GM18870 (cell line): ENCODE data around the gene MAP3K13.
"Not testable (repeated sequence)": the region's sequence is repeated elsewhere in the genome, so short reads cannot be mapped to it uniquely, and the experiment has no call there.

ENCODE experiments used
- ATAC-seq: cut with Tn5 transposase; IDR thresholded peaks from one replicate; pipeline ENCODE4 v1.9.1; 2021; ENCODE audit warnings: moderate library complexity; ENCODE audit not compliant: unreplicated experiment

Gene MAP3K13

DNA sequence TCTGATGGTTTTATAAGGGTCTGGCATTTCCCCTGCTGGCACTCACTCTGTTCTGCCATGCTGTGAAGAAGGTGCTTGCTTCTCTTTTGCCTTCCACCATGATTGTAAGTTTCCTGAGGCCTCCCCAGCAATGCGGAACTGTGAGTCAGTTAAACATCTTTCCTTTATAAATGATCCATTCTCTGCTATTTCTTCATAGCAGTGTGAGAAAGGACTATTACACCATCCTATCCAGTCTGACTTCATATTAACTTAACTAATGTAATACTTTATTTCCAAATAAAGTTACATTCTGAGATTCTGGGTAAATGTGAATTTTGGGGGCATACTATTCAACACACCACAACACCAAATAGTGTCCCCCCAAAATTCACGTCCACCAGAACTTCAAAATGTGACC lies 22.2 kb upstream of the MAP3K13 start:
- no peak for ATAC-seq

- no peak for ATAC-seq
Observed at GRCh38 chr3:185341616-185342458, 21.1 kb upstream of the MAP3K13 start.

- ATAC-seq = peak; percentile 75
Observed at GRCh38 chr3:185342459-185343174, 20.3 kb upstream of the MAP3K13 start.

DNA sequence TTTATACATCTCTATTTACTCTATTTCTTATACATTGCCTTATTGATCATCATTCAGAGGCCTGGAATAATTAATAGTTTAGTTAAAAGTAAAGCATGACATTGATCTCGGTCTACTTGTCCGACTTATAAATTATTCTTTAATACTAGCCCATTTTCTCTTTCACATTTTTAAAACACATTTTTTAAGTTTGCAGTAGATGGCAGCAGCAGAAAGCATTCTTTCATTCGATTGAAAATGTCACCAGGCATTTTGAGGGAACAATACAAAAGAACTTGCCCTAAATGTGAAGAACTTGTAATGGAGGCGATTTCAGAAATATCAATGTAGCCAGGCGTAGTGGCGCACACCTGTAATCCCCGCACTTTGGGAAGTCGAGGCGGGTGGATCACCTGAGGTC lies 15.5 kb upstream of the MAP3K13 start:
- no peak for ATAC-seq

DNA sequence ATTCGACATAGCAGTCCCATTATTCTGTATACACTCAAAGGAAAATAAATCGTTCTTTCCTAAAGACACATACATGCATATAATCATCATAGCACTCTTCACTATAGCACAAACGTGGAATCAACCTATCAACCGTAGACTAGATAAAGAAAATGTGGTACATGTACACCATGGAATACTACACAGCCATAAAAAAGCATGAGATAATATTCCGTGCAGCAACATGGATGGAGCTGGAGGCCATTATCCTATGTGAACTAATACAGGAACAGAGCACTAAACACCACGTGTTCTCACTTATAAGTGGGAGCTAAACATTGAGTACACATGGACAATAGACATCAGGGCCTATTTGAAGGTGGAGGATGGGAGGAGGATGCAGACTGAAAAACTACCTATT lies 12.1 kb upstream of the MAP3K13 start:
- no peak for ATAC-seq

DNA sequence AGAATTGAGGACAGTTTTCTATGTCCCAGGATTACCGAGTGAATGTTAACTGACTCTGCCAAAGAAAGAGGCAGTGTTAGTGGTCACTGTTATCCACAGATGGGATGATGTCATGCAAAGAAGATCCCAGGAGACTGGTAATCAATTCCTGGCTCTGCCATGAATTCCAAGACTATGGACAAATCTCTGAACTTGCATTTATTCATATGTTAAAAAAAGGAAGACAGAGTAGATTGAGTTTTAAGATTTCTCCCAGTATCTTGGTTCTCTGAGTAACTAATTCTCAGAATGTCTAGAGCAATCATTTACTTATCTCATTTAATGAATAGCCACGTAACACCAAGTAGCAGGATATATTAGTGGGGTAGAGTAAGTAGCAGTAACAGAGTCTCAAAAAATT lies 11.5 kb upstream of the MAP3K13 start:
- no peak for ATAC-seq

GRCh38 chr3:185353225-185353624 lies 9.7 kb upstream of the MAP3K13 start:
- ATAC-seq = no peak

DNA sequence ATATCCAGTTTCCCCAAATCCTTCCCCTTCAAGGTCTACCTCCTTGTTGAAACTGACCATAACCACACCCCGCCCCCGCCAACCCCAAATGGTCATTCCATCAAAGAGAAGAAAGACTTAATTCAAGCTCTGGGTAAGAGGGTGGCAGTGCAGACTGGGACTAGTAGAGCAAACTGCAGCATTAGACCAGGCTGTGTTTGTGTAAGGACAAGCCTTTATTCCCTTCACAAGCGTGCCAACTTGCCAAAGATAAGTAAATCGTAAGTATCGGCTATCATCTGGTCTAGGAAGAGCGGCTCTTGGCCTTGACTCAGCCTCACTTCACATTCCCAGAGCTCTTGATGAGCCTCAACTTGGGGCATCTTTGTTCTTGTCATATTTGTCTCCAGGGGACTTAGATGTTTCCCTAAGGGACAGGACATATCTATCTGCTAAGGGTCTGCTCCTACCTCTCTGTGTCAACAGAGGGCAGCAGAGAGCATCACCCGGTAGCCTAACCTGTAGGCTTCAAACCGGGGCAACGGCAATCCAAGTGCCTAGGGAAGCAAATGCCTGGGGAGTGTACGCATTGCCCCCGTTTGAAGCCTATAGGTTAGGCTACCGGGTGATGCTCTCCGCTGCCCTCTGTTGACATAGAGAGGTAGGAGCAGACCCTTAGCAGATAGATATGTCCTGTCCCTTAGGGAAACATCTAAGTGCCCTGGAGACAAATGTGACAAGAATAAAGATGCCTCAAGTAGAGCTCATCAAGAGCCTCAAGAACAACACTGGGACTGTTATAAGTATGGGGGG lies 8.9 kb upstream of the MAP3K13 start:
- ATAC-seq = peak; percentile 91

DNA sequence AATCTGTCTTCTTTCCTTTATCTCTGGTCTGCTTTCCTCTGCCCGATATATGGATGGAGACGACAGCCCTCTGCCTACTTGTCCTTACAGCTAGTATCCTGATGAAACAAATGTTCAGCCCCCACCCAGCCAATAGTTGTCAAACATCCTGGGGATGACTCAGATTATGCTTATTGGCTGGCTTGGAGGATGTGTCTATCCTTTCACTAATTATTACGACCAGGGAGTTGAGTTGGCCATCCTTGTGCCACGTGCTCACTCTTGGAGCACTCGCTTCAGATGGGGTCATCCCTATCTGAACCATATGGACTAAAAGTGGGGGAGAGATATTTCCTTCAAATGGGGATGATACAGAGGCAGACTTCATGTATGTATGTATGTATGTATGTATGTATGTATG lies 6.4 kb upstream of the MAP3K13 start:
- ATAC-seq = no peak

- no peak for ATAC-seq
Observed at GRCh38 chr3:185361920-185362319, 1.0 kb upstream of the MAP3K13 start.

GRCh38 chr3:185363662-185364203 lies 797 bp downstream of the MAP3K13 start:
- peak; percentile 24 for ATAC-seq

DNA sequence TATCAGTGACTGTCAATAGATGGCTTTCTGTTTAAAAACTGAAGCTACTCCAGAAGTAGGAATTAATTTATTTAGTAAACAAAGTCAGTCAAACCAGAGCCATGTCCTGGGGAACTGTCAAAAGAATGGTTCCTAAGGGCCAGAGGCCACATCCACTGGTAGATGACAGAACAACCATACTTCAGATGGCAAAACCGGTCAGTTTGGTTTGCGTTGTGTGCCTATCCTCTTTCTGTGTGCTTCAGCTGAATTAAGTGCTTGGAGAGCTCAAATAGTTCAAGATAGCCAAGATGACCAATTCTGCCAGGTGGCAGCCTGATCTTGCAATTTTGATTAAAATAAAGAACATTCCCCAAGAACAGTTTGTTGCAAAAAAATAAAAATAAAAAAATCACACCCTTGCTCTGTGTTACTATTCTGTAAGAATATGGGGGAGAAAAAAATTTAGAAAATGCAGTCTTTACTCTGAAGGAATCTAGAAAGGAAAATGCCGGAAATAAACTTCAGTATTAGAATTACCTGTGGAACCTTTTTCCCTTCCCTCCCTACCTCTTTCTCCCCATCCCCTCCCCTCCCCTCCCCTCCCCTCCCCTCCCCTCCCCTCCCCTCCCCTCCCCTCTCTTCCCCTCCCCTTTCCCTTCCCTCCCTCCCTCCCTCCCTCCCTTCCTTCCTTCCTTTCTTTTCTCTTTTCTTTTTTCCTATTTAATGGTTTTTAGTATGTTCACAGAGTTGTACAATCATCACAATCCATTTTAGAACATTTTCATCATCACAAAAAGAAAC lies 2.5 kb downstream of the MAP3K13 start:
- no peak for ATAC-seq

DNA sequence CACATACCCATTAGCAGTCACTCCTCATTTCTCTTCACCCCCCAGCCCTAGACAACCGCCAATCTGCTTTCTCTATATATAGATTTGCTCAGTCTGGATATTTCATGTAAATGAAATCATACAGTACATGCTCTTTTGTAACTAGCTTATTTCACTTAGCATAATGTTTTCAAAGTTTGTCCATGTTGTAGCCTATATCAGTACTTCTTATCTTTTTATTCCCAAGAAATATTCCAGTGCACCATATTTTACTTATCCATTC lies 3.1 kb downstream of the MAP3K13 start:
- no peak for ATAC-seq

DNA sequence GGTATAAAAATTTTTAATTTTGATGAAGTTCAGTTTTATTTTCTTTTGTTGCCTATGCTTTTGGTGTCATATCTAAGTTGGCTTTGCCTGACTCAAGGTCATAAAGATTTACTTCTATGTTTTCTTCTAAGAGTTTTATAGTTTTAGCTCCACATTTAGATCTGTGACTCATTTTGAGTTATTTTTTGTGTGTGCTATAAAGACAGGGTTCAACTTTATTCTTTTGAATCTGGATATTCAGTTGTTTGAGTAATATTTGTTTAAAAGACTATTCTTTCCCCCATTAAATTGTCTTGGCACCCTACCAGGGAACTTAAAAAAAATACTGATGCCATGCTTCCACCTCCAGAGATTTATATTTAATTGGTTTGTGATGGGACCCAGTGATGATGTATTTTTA lies 4.0 kb downstream of the MAP3K13 start:
- ATAC-seq = no peak

DNA sequence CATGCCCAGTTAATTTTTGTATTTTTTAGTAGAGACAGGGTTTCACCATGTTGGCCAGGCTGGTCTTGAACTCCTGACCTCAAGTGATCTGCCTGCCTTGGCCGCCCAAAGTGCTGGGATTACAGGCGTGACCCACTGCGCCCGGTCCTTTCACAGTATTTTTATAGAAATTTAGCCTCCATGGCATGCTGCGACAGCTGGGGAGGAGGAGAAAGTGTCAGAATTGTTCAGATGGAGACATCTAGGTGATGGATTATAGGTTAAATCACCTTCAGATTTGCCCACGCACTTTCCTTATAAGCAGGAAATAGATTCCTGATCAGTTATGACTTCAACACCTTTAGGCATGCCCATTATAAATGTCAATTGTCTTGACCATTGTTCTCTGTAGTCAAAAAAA lies 7.4 kb downstream of the MAP3K13 start:
- not testable (repeated sequence) for ATAC-seq

DNA sequence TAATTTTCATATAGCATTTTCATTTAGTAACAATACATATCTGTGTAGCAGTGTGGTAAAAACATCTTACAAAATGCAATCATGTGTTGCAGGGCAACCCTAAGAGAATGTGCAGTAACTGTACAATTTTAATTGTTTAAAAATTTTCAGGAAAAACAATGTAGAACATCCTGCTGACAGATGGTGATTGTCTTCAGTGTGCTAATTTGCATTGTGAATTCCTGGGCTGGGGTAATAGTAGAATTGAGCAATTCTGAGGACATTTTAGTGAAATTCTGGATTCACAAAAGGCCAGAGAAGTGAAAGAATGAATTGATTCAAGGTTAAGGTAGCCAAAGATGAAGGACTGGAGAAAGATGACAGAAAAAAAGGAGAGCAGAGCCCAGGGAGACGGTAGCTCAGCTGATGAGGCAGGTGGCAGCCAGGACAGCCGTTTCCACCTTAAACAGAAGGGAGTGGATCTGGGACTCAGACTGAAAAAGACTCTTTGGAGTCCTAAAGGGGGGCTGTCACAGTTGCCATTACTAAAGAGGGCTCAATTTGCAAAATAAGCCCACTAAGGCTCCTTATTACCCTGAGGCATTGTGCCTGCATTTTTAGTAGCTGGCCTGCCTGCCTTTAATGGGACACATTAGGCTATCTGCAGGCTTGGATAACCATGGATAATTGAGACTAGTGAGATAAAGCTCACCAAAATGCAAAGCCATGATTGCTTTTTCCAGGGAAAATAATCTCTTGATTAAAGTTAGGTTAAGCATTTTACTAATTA lies 8.6 kb downstream of the MAP3K13 start:
- ATAC-seq = no peak

DNA sequence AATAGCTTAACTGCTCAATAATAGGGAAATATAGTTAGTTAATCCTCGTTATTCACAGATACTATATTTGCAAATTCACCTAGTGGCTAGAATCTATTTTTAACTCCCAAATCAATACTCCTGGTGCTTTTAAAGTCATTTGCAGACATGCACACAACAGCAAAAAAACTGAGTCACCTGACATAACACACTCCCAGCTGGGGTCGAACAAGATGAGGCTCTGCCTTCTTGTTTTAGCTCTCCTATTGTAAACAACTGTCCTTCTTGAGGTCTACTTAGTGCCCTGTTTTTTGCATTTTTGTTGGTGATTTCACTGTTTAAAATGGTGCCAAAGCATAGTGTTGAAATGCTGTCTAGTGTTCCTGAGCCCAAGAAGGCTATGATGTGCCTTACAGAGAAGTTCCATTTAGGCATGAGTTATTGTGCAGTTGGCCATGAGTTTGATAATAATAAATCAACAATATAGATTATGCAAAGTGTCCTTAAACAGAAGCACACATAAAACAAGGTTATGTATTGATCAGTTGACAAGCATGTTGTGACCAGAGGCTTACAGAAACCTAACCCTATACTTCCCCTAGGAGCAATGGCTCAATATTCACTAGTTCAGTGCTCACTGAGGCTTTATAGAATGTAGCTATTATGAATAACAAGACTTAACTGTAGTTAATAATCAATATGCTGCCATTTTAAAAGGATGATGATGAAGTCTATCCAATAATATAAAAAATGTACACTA lies 18.6 kb downstream of the MAP3K13 start:
- no peak for ATAC-seq

DNA sequence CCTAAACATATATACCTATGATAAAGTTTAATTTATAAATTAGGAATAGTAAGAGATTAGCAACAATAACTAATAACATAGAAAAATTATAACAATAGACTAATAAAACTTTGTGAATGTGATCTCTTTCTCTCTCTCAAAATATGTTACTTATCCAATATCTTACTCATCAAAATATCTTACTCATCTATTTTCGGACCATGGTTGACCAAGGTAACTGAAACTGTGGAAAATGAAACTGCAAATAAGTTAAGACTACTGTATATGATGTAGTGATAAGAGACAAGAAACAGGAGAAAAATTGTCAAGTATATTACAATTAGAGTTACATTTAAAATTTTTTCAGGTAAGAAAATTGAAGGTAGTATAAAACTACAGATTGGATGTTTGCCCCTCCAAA lies 19.2 kb downstream of the MAP3K13 start:
- no peak for ATAC-seq

DNA sequence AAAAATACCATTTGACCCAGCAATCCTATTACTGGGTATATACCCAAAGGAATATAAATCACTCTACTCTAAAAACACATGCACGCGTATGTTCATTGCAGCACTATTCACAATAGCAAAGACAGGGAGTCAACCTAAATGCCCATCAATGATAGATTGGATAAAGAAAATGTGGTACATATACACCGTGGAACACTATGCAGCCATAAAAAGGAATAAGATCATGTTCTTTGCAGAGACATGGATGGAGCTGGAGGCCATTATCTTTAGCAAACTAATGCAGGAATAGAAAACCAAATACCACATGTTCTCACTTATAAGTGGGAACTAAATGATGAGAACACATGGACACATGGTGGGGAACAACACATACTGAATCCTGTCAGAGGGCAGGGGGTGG lies 23.6 kb downstream of the MAP3K13 start:
- ATAC-seq = not testable (repeated sequence)
